SK-N-MC (cell line): ENCODE measurements around the gene PHC3.

Experiments used
- EZH2 ChIP-seq: fragments of 200-600 bp; sonication (generic); IDR thresholded peaks from one replicate; pipeline ENCODE4 v1.6.1; 2017; ENCODE audit warnings: antibody characterized with exemption
- FOXP2 ChIP-seq: optimal IDR thresholded peaks from 2 replicates; pipeline ENCODE3; 2011; ENCODE audit warnings: mild to moderate bottlenecking, moderate library complexity; ENCODE audit not compliant: insufficient read depth; ENCODE audit errors: extremely low read length, control extremely low read depth
- POLR2AphosphoS5 ChIP-seq: IDR thresholded peaks from 2 replicates; pipeline ENCODE4 v1.6.1; 2012; ENCODE audit warnings: mild to moderate bottlenecking, low read depth, low read length, borderline replicate concordance

DNA sequence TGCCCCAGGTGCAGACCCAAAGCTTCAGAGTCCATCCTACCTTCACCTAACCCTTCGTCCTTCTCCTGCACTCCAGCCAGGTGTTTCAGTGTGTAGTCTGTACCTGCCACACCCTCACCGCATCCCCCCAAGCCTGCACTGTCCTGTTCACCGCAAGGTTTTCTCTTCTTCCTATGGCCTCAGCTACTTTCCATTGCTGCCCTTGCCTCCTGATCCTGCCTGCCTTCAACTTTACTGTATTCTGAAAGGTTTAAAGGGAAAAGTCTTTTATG is 134.5 kb downstream of the PHC3 start:
- TF ChIP-seq EZH2: no peak
- no peak for TF ChIP-seq POLR2AphosphoS5
- TF ChIP-seq FOXP2: no peak
